Epithelial cell of proximal tubule (primary cell): ENCODE results near the gene PYGL. TPM values are rescaled to one million over a fixed set of nuclear protein-coding genes. Genes with fewer than 3 reads are reported as not detected.
"Not testable (repeated sequence)": the region's sequence is repeated elsewhere in the genome, so short reads cannot be mapped to it uniquely, and the experiment has no call there.

Experiments
- DNase-seq: peaks from one replicate; pipeline ENCODE4 v3.0.0-alpha.2; 2011; ENCODE audit warnings: low read depth
- H3K4me3 ChIP-seq: 2 replicates; pipeline ENCODE4 v1.5.1; 2011; ENCODE audit warnings: low read depth, mild to moderate bottlenecking, low read length
- total RNA-seq: library from RNA; depleted of rRNA; stranded (reverse); fragments of >200 nt; gene quantifications from 2 replicates; pipeline ENCODE4 v1.2.3, GENCODE V29; 2015
- TF ChIP-seq, protein P1 (sequence below): conservative IDR thresholded peaks from 2 replicates; pipeline ENCODE4 v1.5.1; 2012; ENCODE audit warnings: low read depth, mild to moderate bottlenecking, low read length

PYGL gene
- total RNA-seq, 1 donor from 2014 or later: 96.8 TPM

- no peak overlapping the region for H3K4me3 ChIP-seq
- TF ChIP-seq, protein P1, sequence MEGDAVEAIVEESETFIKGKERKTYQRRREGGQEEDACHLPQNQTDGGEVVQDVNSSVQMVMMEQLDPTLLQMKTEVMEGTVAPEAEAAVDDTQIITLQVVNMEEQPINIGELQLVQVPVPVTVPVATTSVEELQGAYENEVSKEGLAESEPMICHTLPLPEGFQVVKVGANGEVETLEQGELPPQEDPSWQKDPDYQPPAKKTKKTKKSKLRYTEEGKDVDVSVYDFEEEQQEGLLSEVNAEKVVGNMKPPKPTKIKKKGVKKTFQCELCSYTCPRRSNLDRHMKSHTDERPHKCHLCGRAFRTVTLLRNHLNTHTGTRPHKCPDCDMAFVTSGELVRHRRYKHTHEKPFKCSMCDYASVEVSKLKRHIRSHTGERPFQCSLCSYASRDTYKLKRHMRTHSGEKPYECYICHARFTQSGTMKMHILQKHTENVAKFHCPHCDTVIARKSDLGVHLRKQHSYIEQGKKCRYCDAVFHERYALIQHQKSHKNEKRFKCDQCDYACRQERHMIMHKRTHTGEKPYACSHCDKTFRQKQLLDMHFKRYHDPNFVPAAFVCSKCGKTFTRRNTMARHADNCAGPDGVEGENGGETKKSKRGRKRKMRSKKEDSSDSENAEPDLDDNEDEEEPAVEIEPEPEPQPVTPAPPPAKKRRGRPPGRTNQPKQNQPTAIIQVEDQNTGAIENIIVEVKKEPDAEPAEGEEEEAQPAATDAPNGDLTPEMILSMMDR: no peak
- no peak for DNase-seq
Observed at GRCh38 chr14:50926851-50927386, 17.4 kb downstream of the PYGL start.

DNA sequence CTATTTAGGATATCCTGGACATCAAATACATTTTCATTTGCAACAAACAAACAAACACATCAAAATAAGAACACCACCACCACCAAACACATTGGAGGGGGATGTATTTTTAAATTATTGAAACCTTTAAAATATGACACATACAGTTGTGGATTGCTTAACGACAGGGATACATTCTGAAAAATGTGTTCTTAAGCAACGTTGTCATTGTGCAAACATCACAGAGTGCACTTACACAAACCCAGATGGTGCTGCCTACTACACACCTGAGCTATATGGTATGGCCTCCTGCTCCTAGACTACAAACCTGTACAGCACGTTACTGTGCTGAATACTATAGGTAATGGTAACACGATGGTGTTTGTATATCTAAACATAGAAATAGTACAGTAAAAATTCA is 19.4 kb downstream of the PYGL start:
- no peak overlapping the region for H3K4me3 ChIP-seq
- no peak for DNase-seq
- TF ChIP-seq, protein P1: no peak

DNA sequence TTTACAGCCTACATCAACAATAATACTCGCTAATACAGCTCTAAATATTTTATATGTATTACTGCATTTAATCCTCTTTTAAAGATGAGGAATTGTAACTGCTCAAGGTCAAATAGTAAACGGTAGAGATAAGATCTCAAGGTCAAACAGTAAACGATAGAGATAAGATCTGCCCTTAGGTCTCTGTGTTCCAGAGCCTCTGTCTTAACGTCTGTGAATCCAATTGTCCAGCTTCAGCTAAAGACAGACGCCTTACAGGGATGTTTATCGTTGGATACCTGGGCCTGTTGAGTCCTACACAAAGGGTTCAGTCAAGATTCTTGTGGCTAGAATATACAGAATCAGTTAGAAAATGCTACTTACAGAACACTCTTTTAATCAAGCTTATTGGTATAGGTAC is 20.0 kb downstream of the PYGL start:
- no peak overlapping the region for H3K4me3 ChIP-seq
- TF ChIP-seq, protein P1: no peak
- no peak for DNase-seq

DNA sequence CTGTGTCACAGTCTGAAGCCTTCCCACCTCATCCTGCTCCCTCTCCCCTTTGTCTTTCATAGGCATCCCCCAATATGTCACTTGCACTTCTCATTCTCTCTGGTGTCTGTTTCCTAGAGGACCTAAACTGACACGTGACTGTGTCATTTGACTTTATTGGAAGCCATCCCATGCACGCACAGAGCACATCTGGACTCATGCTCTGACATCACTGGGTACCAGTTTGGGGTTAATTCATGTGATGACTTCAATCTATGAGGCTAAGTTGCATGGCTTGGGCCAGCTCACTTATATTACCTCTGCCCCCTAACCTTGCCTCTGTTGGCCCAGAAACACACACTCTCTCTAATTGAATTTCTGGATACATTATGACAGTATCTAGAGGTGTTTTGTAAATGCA is 21.5 kb downstream of the PYGL start:
- DNase-seq: no peak
- H3K4me3 ChIP-seq: no peak overlapping the region
- TF ChIP-seq, protein P1: no peak

DNA sequence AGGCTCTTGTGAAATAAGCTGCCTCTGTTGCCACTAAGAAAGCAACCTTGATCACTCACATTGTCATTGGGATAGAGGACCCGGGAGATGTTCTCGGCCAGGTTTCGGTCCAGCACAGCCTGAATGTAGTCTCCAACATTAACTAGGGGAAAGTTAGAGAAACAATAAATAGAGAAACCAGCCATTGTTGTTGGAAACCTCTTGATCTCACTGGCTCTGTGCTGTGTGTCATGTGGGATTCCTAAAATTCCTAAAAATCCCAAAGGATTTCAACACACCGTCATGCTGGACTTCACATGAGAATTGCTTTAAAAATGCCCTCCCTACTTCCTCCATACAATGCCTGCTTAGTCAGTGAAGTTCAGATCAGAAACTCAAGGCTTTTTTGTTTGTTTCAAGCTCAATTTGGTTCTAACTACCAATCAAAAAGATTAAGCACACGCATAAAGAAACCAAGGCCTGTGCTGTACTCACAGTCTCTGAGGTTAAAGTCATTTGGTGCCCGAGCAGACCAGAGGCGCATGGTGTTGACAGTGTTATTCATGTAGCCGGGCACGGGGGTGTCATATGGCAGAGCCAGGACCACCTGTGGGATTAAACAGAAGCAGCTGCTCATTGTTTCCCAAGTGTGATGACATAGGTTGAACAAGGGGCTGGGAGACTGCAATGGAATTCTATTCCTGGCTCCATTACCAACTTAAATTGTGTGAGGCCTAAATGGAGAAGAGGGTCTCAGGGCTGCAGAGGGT is 23.6 kb downstream of the PYGL start:
- DNase-seq: peak; percentile 95
- no peak overlapping the region for H3K4me3 ChIP-seq
- TF ChIP-seq, protein P1: no peak

DNA sequence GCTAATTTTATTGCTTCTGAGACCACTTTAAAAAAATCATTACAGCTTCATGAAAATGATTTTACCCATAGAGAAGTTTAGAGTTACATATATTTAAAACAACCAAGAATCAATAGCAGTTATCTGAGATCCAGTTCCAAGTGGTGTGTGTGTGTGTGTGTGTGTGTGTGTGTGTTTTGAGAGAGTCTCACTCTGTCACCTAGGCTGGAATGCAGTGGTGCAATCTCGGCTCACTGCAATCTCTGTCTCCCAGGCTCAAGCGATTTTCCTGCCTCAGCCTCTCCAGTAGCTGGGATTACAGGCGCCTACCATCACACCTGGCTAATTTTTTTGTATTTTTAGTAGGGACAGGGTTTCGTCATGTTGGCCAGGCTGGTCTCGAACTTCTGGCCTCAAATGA is 24.8 kb downstream of the PYGL start:
- H3K4me3 ChIP-seq, DNase-seq: not testable (repeated sequence)

GRCh38 chr14:50917449-50917848 is 26.8 kb downstream of the PYGL start:
- no peak for DNase-seq
- TF ChIP-seq, protein P1: no peak
- H3K4me3 ChIP-seq: no peak overlapping the region
